HepG2 (cell line): ENCODE results near the gene BBC3. TPM values are rescaled to one million over a fixed set of nuclear protein-coding genes. Genes with fewer than 3 reads are reported as not detected.

Source experiments
- ARNT2 ChIP-seq: sonication (generic); formaldehyde crosslinking; IDR thresholded peaks from 2 replicates; pipeline ENCODE4 v1.8.0; 2022; ENCODE audit warnings: mild to moderate bottlenecking, low read depth, missing genetic modification reagents, moderate library complexity
- CREB1 ChIP-seq, 2 experiments: fragments of 450-650 bp in 1 of 2; IDR thresholded peaks; 2 replicates each; pipeline ENCODE4 v1.6.1; 2016 to 2017; ENCODE audit warnings: control low read depth in 1 of 2, mild to moderate bottlenecking in 1 of 2, missing compliant biosample characterization in 1 of 2, missing genetic modification characterization in 1 of 2
- EP300 ChIP-seq, 3 experiments: sonication (generic) in 1 of 3; formaldehyde crosslinking in 1 of 3; IDR thresholded peaks; 2 replicates each; pipeline versions ENCODE4 v1.5.1 to v1.6.1; 2011 to 2020; ENCODE audit warnings: low read depth in 2 of 3, low read length in 2 of 3, borderline replicate concordance in 1 of 3, improper control_type of control experiment in 1 of 3, mild to moderate bottlenecking in 1 of 3, missing genetic modification reagents in 1 of 3, moderate library complexity in 1 of 3
- GATA4 ChIP-seq: sonication (generic); IDR thresholded peaks from 2 replicates; pipeline ENCODE4 v1.6.1; 2016; ENCODE audit warnings: antibody characterized with exemption, low read depth, borderline replicate concordance
- KLF12 ChIP-seq: sonication (generic); formaldehyde crosslinking; IDR thresholded peaks from 2 replicates; pipeline ENCODE4 v1.4.0; 2020; ENCODE audit warnings: missing genetic modification reagents, borderline replicate concordance
- MNT ChIP-seq: fragments of 450-650 bp; IDR thresholded peaks from 2 replicates; pipeline ENCODE4 v1.6.1; 2016
- RARA ChIP-seq: IDR thresholded peaks from 2 replicates; pipeline ENCODE4 v1.6.1; 2016; ENCODE audit warnings: missing genetic modification reagents, missing compliant biosample characterization
- SMAD3 ChIP-seq: sonication (generic); formaldehyde crosslinking; IDR thresholded peaks from 2 replicates; pipeline ENCODE4 v1.4.0; 2020; ENCODE audit warnings: missing genetic modification reagents
- SMARCC2 ChIP-seq: fragments of 450-650 bp; IDR thresholded peaks from 2 replicates; pipeline ENCODE4 v1.6.1; 2017; ENCODE audit warnings: antibody characterized with exemption, mild to moderate bottlenecking
- TARDBP ChIP-seq: sonication (generic); formaldehyde crosslinking; IDR thresholded peaks from 2 replicates; pipeline ENCODE4 v1.8.0; 2022; ENCODE audit warnings: mild to moderate bottlenecking, missing genetic modification reagents
- TFE3 ChIP-seq: IDR thresholded peaks from 2 replicates; pipeline ENCODE4 v1.6.1; 2016
- ZFX ChIP-seq: sonication (generic); formaldehyde crosslinking; IDR thresholded peaks from 2 replicates; pipeline ENCODE4 v1.4.0; 2020; ENCODE audit warnings: mild to moderate bottlenecking, low read depth, missing genetic modification reagents, moderate library complexity
- ZNF331 ChIP-seq: sonication (generic); formaldehyde crosslinking; IDR thresholded peaks from 2 replicates; pipeline ENCODE4 v1.4.0; 2020; ENCODE audit warnings: missing genetic modification reagents
- ZNF441 ChIP-seq: sonication (generic); formaldehyde crosslinking; IDR thresholded peaks from 2 replicates; pipeline ENCODE4 v1.7.0; 2021; ENCODE audit warnings: missing genetic modification reagents, borderline replicate concordance
- ZNF652 ChIP-seq: IDR thresholded peaks from 2 replicates; pipeline ENCODE4 v1.6.1; 2016; ENCODE audit warnings: low read depth, borderline replicate concordance
- ZNF772 ChIP-seq: sonication (generic); formaldehyde crosslinking; IDR thresholded peaks from 2 replicates; pipeline ENCODE4 v1.5.0; 2020; ENCODE audit warnings: mild to moderate bottlenecking, missing genetic modification reagents
- ZNF839 ChIP-seq: sonication (generic); formaldehyde crosslinking; IDR thresholded peaks from 2 replicates; pipeline ENCODE4 v1.4.0; 2020; ENCODE audit warnings: missing genetic modification reagents, mild to moderate bottlenecking, borderline replicate concordance
- polyA plus RNA-seq, 8 experiments: library from polyadenylated mRNA; depleted of rRNA in 3 of 8; stranded (reverse) in 7 of 8; unstranded in 1 of 8; fragments of >200 nt; fragmentation: Illumina TruSeq in 4 of 8; extraction: Trizol in 4 of 8; gene quantifications; 2 replicates each; pipeline versions ENCODE4 v1.2.1 to v1.2.3, GENCODE V29; 2011 to 2016; ENCODE audit warnings: low read depth in 4 of 8, missing spikeins in 1 of 8, mixed read lengths in 1 of 8; ENCODE audit not compliant: insufficient read depth in 1 of 8
- total RNA-seq, 5 experiments: library from RNA; depleted of rRNA; stranded (reverse); fragments of >200 nt; fragmentation: Illumina TruSeq; extraction: Trizol; gene quantifications; 2 replicates each; pipeline ENCODE4 v1.2.3, GENCODE V29; 2016; ENCODE audit warnings: low read depth in 1 of 5
- TF ChIP-seq, protein P1 (sequence below): IDR thresholded peaks from 2 replicates; pipeline ENCODE4 v1.6.1; 2016; ENCODE audit warnings: mild to moderate bottlenecking
- TF ChIP-seq, protein P2 (sequence below): sonication (generic); formaldehyde crosslinking; IDR thresholded peaks from 2 replicates; pipeline ENCODE4 v1.8.1; 2023; ENCODE audit warnings: mild to moderate bottlenecking, missing genetic modification reagents
- TF ChIP-seq, protein P3 (sequence below): sonication (generic); formaldehyde crosslinking; IDR thresholded peaks from 2 replicates; pipeline ENCODE4 v1.8.0; 2022; ENCODE audit warnings: mild to moderate bottlenecking, missing genetic modification reagents; ENCODE audit not compliant: insufficient replicate concordance

BBC3 gene
- total and polyA plus RNA-seq, 2 of the 13 experiments (the other 11 are each of a cell fraction or from before 2014, with no cell fraction given): 6.1 to 8.8 TPM

DNA sequence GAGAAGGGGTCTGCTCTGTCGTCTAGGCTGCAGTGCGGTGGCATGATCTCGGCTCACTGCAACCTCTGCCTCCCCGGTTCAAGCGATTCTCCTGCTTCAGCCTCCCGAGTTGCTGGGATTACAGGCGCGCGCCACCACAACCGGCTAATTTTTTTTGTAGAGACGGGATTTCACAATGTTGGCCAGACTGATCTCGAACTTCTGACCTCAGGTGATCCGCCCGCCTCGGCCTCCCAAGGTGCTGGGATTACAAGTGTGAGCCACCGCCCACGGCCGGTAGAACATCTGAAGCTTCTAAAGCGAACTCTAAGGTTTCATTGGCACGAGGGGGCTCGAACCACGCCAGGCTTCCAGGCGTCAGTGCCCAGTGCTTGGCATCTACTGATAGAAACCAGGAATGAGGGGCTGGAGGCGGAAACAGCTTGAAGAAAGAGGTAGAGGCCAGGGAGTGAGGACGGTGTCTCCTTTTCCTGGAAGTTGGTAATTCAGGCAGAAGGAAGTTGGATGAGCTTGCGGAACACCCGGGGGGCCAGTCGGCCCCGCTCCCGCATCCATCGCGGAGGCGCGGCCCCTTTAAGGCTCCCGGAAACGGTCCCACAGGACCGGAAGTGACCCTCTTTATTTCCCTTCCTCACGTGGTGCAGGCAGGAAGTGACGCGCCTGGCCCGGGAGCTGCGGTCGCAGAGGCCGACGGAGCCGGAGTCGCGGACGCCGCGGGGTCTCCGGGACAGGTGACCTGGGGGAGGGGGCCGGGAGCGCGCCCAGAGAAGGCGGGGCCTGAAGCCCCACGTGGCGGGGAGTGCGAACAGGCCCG, 25.1 kb upstream of the BBC3 start, which contains the start of gene CCDC9 (continued):
- TF ChIP-seq EP300 (IDR thresholded peaks at IDR 0.05; ENCODE audit: low read depth in 2 of 2, low read length in 2 of 2) (0 out of 4 replicates have a peak, but pooled peaks of 1 of the 2 experiments have one; percentile 22), EP300 (CRISPR knock-in tag; IDR thresholded peaks at IDR 0.05; ENCODE audit: borderline replicate concordance) (no peak; the same call in 1 of the 2 replicates), CREB1 (IDR thresholded peaks at IDR 0.05) (peak; percentile 93), CREB1 (CRISPR knock-in tag; IDR thresholded peaks at IDR 0.05) (peak; percentile 96), KLF12 (no peak), SMAD3 (CRISPR knock-in tag) (no peak; the same call in 1 of the 2 replicates), ZNF652 (0 out of 2 replicates have a peak, but pooled peaks have one; percentile 40), ARNT2 (CRISPR knock-in tag) (peak; percentile 70; the same call in 1 of the 2 replicates), ZNF772 (peak; percentile 74; the same call in 1 of the 2 replicates), ZFX (CRISPR knock-in tag) (peak; percentile 76), TARDBP (CRISPR knock-in tag) (peak; percentile 61; the same call in 1 of the 2 replicates), TFE3 (CRISPR knock-in tag) (peak; percentile 83), RARA (CRISPR knock-in tag) (peak; percentile 13), MNT (peak; percentile 83), ZNF331 (CRISPR knock-in tag) (peak; percentile 15; the same call in 1 of the 2 replicates), SMARCC2 (no peak), ZNF839 (CRISPR knock-in tag) (peak; percentile 56; the same call in 1 of the 2 replicates), GATA4 (no peak), ZNF441 (CRISPR knock-in tag) (peak; percentile 98)
- TF ChIP-seq, protein P1, sequence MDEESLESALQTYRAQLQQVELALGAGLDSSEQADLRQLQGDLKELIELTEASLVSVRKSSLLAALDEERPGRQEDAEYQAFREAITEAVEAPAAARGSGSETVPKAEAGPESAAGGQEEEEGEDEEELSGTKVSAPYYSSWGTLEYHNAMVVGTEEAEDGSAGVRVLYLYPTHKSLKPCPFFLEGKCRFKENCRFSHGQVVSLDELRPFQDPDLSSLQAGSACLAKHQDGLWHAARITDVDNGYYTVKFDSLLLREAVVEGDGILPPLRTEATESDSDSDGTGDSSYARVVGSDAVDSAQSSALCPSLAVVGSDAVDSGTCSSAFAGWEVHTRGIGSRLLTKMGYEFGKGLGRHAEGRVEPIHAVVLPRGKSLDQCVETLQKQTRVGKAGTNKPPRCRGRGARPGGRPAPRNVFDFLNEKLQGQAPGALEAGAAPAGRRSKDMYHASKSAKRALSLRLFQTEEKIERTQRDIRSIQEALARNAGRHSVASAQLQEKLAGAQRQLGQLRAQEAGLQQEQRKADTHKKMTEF (CRISPR knock-in tag): peak; percentile 70; the same call in 1 of the 2 replicates
- TF ChIP-seq, protein P2, sequence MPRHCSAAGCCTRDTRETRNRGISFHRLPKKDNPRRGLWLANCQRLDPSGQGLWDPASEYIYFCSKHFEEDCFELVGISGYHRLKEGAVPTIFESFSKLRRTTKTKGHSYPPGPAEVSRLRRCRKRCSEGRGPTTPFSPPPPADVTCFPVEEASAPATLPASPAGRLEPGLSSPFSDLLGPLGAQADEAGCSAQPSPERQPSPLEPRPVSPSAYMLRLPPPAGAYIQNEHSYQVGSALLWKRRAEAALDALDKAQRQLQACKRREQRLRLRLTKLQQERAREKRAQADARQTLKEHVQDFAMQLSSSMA (CRISPR knock-in tag): no peak
- TF ChIP-seq, protein P3, sequence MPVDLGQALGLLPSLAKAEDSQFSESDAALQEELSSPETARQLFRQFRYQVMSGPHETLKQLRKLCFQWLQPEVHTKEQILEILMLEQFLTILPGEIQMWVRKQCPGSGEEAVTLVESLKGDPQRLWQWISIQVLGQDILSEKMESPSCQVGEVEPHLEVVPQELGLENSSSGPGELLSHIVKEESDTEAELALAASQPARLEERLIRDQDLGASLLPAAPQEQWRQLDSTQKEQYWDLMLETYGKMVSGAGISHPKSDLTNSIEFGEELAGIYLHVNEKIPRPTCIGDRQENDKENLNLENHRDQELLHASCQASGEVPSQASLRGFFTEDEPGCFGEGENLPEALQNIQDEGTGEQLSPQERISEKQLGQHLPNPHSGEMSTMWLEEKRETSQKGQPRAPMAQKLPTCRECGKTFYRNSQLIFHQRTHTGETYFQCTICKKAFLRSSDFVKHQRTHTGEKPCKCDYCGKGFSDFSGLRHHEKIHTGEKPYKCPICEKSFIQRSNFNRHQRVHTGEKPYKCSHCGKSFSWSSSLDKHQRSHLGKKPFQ (CRISPR knock-in tag): peak; percentile 0
